ENCODE measurements around the gene RPL13A.

Gene RPL13A

GRCh38 chr19:49490287-49491029, 3.0 kb downstream of the RPL13A start:
- TF ChIP-seq POLR2AphosphoS5 (IDR thresholded peaks at IDR 0.05; ENCODE audit: low read depth, low read length), result no peak; the same call in 1 of the 2 replicates
- TF ChIP-seq FOXP2 (optimal IDR thresholded peaks at IDR 0.05; ENCODE audit: borderline replicate concordance, extremely low read depth, extremely low read length, insufficient read depth), result no peak
- TF ChIP-seq REST (IDR thresholded peaks at IDR 0.05; ENCODE audit: insufficient read depth in 1 of 2, low read depth in 2 of 2, low read length in 2 of 2), result no peak

GRCh38 chr19:49491030-49491803, 3.8 kb downstream of the RPL13A start:
- TF ChIP-seq TAF1 (IDR thresholded peaks at IDR 0.05; ENCODE audit: borderline replicate concordance, insufficient read depth, low read length), result no peak
- TF ChIP-seq SIN3A (IDR thresholded peaks at IDR 0.05; ENCODE audit: borderline replicate concordance, insufficient read depth, low read length), result no peak
- no peak for TF ChIP-seq FOXP2 (optimal IDR thresholded peaks at IDR 0.05; ENCODE audit: borderline replicate concordance, extremely low read depth, extremely low read length, insufficient read depth)
- TF ChIP-seq REST (IDR thresholded peaks at IDR 0.05; ENCODE audit: insufficient read depth in 1 of 2, low read depth in 2 of 2, low read length in 2 of 2), result no peak
- TF ChIP-seq POLR2AphosphoS5 (IDR thresholded peaks at IDR 0.05; ENCODE audit: low read depth, low read length), result no peak; the same call in none of the 2 replicates

GRCh38 chr19:49491804-49492572, 4.6 kb downstream of the RPL13A start:
- TF ChIP-seq REST (IDR thresholded peaks at IDR 0.05; ENCODE audit: insufficient read depth in 1 of 2, low read depth in 2 of 2, low read length in 2 of 2) (no peak), SIN3A (IDR thresholded peaks at IDR 0.05; ENCODE audit: borderline replicate concordance, insufficient read depth, low read length) (no peak), POLR2AphosphoS5 (IDR thresholded peaks at IDR 0.05; ENCODE audit: low read depth, low read length) (no peak; the same call in 1 of the 2 replicates), FOXP2 (optimal IDR thresholded peaks at IDR 0.05; ENCODE audit: borderline replicate concordance, extremely low read depth, extremely low read length, insufficient read depth) (no peak), TAF1 (IDR thresholded peaks at IDR 0.05; ENCODE audit: borderline replicate concordance, insufficient read depth, low read length) (no peak)

GRCh38 chr19:49492573-49493405, 5.4 kb downstream of the RPL13A start:
- no peak for TF ChIP-seq REST (IDR thresholded peaks at IDR 0.05; ENCODE audit: insufficient read depth in 1 of 2, low read depth in 2 of 2, low read length in 2 of 2)
- TF ChIP-seq POLR2AphosphoS5 (IDR thresholded peaks at IDR 0.05; ENCODE audit: low read depth, low read length), result peak; percentile 97
